GM18499 (cell line): ENCODE measurements around the gene NISCH.

ENCODE experiments used
- ATAC-seq: cut with Tn5 transposase; IDR thresholded peaks from one replicate; pipeline ENCODE4 v1.9.1; 2021; ENCODE audit warnings: moderate number of reproducible peaks; ENCODE audit not compliant: insufficient read depth, unreplicated experiment

NISCH gene

GRCh38 chr3:52506266-52506966 lies 51.0 kb downstream of the NISCH start:
- ATAC-seq, result no peak

DNA sequence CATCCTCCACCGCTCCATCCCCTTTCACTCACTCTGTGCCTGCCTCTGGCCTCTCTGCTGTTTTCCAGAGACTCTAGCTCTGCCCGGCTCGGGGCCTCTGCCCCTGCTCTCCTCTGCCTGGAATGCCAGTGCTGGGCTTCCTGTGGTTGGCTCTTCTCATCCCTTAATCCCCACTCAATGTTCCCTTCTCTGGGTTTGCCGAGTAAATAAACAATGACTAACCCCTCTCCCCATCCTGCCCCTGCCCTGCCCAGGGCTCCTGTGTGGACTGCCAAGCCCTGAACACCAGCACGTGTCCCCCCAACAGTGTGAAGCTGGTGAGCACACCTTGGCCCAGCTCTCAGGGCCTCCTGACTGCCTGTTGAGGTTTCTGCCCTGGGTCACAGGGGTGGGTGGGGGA lies 52.0 kb downstream of the NISCH start:
- no peak for ATAC-seq

DNA sequence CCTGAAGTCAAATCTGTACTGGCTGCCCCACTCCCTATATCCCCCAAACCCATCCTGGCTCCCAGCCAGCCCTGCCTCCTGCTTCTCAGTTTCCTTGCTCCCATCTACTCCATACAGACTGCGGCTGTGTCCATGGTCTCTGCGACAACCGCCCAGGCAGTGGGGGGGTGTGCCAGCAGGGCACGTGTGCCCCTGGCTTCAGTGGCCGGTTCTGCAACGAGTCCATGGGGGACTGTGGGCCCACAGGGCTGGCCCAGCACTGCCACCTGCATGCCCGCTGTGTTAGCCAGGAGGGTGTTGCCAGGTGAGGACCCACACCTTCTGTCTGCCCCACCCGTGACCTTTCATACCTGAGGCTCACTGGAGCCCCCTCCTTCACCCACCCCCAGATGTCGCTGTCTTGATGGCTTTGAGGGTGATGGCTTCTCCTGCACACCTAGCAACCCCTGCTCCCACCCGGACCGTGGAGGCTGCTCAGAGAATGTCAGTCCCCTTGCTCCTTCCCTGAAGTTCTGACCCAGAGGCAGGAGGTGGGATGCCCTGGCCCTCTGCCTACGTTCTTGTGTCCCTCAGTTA lies 54.4 kb downstream of the NISCH start:
- ATAC-seq, result no peak

DNA sequence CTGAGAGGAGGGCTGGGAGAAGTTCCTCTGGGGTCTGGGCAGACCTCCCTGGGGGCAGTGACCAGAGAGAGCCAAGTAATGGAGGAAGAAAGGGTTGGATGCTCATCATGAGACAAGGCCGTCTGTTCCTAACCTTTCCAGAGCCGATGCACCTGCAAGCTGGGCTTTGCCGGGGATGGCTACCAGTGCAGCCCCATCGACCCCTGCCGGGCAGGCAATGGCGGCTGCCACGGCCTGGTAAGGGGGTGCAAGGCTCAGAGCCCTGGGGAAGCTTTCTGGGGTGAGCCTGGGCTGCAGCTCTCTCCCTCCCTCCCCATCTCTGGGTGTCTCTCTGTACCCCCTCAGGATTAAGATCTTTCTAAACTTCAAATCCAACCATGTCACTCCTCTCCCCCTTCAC lies 56.1 kb downstream of the NISCH start:
- no peak for ATAC-seq

- ATAC-seq, result no peak
Observed at GRCh38 chr3:52512105-52512504, 56.7 kb downstream of the NISCH start.

DNA sequence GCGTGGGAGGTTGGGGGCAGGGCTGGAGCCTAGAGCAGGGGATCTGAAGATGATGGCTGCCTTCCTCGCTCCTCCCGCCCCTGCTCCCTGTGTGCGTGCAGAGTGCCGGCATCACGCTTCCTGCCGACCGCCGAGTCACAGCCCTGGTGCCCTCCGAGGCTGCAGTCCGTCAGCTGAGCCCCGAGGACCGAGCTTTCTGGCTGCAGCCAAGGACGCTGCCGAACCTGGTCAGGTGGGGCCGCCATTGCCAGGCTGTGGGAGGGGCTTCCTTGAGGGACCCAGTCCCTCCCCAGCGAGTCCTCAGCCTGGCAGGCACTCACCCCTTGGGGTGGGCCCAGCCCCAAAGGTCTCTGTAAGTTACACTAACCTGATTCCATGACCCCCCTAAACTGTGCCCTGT lies 57.3 kb downstream of the NISCH start:
- ATAC-seq, result no peak

- ATAC-seq, result no peak
Observed at GRCh38 chr3:52513281-52513680, 57.9 kb downstream of the NISCH start.

DNA sequence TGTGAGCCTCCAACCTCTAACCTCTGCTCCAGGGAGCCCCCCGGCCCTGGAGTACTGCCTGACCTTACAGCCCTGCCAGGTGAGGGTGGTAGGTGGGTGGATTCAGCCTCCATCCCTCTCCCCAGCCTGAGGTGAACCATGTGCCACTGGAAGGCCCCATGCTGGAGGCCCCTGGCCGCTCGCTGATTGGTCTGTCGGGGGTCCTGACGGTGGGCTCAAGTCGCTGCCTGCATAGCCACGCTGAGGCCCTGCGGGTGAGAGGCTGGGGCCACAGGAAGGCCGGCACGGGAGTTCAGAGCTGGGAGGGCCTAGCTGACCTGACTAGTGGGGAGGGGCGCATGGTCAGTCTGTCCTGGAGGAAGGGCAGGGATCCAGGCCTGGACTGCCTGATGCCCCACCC lies 59.2 kb downstream of the NISCH start:
- ATAC-seq, result no peak

DNA sequence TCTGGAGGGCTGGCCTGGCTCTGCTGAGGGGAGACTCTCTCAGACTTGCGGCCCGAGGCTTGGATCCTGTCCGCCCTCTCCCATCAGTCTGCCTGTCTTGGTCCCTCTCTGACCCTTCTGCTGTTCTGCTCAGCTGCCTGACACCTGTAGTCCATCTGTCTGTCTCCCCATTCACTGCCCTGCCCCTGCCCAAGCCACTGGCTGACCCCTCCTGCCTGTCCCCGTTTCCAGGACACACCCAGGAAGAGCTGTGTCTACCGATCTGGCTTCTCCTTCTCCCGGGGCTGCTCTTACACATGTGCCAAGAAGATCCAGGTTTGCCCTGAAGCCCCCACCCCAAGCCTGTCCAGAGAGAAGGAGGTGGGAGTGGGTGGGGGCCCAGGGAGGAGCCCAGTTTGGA lies 59.8 kb downstream of the NISCH start:
- no peak for ATAC-seq

DNA sequence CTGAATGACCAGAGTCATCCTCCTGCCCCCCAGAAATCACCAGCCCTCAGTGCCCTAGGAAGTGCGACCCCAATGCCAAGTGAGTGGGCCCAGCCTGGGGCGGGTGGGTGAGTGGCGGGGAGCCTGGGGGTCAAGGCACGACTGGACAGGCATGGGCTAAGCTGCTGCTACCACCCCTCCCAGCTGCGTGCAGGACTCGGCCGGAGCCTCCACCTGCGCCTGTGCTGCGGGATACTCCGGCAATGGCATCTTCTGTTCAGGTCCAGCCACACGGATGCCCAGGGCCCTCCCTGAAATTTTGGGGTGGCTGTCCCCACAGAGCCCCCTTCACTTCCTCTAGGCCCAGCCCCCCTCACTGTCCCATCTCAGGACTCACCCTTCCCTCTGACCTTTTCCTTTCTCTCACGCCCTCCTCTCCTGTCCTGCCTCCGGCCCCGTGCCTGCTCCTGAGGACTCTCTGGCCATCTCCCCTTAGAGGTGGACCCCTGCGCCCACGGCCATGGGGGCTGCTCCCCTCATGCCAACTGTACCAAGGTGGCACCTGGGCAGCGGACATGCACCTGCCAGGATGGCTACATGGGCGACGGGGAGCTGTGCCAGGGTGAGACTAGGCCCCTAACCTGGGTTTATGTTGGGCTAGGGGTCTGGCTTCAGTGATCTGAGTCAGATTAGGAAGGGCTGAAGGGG lies 61.2 kb downstream of the NISCH start:
- no peak for ATAC-seq

GRCh38 chr3:52517796-52518722 lies 62.7 kb downstream of the NISCH start:
- no peak for ATAC-seq

DNA sequence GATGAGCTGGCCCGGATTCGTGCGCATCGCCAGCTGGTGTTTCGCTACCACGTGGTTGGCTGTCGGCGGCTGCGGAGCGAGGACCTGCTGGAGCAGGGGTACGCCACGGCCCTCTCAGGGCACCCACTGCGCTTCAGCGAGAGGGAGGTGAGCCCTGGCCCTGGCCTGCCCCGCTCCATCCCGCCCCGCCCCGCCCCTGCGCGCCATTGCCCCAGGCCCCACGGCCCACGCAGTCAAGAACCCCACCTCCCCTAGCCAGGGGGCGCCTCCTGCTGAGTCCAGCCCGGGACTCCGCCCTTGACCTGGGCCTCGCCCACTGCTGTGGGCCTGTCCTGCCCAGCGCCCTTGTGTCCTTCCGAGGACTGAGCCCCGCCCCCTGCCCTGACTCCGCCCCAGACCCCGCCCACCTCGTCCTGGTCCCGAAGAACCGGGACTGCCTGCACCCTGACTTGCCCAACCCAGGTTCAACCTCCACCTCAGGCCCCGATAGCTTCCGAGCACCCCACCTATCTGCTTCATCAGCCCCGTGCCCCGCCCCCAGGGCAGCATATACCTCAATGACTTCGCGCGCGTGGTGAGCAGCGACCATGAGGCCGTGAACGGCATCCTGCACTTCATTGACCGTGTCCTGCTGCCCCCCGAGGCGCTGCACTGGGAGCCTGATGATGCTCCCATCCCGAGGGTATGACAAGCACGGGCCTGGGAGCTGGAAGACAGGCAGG lies 63.5 kb downstream of the NISCH start:
- no peak for ATAC-seq

- no peak for ATAC-seq
Observed at GRCh38 chr3:52519445-52520140, 64.2 kb downstream of the NISCH start.

DNA sequence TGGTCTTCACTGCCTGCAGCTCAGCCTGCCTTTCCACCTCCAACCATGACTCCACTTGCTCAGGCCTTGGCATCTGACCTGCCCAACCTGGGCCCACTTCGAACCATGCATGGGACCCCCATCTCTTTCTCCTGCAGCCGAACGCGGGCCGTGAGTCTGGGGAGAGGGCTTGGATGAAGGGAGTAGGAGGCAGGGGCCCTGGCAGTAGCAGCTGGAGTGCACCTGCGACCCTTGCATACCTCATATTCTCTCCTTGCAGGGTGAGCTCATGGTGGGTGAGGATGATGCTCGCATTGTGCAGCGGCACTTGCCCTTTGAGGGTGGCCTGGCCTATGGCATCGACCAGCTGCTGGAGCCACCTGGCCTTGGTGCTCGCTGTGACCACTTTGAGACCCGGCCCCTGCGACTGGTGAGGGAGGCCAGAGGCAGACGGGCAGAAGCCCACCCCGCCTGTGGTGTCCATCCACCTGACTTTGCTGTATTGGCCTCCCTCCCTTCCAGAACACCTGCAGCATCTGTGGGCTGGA lies 64.8 kb downstream of the NISCH start:
- no peak for ATAC-seq

DNA sequence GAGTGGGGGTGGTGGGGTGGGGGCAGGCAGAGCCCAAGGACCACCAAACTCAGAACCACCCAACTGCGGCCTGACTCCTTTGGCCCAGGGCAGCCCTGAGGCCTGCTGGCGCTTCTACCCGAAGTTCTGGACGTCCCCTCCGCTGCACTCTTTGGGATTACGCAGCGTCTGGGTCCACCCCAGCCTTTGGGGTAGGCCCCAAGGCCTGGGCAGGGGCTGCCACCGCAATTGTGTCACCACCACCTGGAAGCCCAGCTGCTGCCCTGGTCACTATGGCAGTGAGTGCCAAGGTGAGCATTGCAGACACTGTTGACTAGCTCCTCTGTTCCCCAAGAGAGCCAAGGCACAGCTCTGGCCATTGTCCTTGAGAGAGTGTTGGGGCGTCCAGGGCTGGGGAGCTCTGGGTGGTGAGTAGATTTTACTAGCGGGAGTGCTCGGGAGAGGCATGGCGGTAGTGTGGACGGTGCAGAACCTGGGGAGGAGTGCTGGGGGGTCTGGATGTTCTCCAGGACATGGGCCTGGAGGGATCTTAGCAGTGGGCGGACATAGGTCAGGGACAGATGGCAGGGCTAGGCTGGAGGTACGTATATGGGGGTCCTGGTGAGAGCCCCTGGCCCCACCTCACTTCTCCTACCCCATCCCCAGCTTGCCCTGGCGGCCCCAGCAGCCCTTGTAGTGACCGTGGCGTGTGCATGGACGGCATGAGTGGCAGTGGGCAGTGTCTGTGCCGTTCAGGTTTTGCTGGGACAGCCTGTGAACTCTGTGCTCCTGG lies 65.5 kb downstream of the NISCH start:
- no peak for ATAC-seq

DNA sequence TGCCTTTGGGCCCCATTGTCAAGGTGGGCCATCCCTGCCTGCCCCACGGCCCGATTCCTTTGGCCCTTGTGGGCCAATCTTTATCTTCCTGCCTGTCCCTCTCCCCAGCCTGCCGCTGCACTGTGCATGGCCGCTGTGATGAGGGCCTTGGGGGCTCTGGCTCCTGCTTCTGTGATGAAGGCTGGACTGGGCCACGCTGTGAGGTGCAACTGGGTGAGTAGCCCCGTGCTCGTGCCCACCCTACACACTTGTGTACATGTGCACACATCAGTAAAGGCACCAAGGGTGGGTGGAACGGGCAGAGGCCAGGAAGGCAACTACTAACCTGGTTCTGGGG lies 66.1 kb downstream of the NISCH start:
- ATAC-seq, result no peak

- no peak for ATAC-seq
Observed at GRCh38 chr3:52521881-52522650, 66.7 kb downstream of the NISCH start.

DNA sequence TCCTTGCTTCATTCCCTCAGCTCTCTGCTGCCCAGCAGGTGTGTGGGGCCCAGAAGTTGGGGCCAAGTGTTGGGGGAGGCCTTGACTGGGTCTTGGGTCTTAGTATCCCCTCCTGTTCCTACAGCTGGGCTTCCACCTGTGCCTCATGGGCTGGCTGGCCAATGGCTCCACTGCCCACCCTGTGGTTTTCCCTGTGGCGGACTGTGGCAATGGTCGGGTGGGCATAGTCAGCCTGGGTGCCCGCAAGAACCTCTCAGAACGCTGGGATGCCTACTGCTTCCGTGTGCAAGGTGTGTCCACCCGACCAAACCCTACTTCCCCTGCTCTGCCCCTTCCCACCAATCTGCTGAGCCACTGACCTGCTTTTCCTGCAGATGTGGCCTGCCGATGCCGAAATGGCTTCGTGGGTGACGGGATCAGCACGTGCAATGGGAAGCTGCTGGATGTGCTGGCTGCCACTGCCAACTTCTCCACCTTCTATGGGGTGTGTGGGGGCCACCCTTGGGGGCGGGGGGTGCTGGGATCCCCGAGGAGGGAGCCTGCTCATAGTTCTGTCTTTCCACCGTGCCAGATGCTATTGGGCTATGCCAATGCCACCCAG lies 67.3 kb downstream of the NISCH start:
- no peak for ATAC-seq
